DMS79 treated with DMSO at 0.1 percent for 48 hours (cell line): ENCODE data around the gene KCNK13.
"Not testable (repeated sequence)": the region's sequence is repeated elsewhere in the genome, so short reads cannot be mapped to it uniquely, and the experiment has no call there.

Experiments used
- DNase-seq: peaks from one replicate; lab custom pipeline; 2025; lab: John Stamatoyannopoulos, UW

The KCNK13 gene

DNA sequence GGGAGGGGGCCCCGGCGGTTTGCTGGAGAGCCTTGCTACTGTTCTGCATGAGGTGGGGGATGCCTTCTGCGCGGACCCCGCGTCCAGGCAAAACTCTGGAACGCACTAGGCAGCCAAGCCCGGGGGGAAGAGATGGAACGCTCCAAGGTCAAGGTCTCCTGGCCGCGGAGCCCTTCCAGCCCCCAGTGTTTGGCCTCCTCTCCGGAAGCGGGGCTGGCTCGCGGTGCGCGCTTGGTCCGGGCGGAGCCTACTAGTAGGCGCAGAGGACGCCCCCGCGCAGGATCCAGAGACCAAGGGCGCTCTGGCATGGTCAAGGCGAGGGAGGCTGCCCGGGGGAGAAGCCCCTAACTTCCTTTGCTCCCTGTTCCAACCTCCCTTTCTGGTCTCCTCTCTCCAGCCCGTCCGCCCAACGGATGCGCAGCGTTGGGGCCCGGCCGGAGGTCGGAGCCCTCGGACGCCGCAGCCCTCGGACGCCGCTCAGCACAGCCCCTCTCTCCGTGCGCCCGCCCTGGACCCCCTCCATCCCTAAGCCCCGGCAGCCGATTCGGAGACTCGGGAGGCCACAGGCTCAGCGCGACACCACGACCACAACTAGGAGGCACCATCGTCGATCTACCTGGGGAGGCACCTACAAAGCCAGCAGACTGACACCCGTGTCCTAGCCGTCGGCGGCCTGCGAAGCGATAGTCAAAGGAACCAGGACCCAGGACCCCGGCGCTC, 669 bp upstream of the KCNK13 start:
- peak; percentile 13 for DNase-seq

DNA sequence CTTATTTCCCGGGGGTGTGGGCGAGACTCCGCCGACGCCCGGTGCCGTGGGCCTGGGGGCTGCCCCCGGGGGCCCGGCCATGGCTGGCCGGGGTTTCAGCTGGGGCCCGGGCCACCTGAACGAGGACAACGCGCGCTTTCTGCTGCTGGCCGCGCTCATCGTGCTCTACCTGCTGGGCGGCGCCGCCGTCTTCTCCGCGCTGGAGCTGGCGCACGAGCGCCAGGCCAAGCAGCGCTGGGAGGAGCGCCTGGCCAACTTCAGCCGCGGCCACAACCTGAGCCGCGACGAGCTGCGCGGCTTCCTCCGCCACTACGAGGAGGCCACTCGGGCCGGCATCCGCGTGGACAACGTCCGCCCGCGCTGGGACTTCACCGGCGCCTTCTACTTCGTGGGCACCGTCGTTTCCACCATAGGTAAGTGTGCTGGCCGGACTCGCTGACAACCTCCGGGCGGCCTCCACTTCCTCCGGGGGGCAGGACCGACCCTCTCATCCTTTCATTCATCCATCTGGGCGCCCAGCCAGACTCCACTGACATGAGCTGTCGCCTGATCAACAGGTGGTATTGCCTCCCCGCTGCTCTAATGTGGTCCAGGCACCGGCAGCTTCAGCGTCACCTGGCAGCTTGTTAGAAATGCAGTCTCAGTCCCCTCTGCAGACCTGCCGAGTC, 467 bp downstream of the KCNK13 start:
- peak; percentile 57 for DNase-seq

DNA sequence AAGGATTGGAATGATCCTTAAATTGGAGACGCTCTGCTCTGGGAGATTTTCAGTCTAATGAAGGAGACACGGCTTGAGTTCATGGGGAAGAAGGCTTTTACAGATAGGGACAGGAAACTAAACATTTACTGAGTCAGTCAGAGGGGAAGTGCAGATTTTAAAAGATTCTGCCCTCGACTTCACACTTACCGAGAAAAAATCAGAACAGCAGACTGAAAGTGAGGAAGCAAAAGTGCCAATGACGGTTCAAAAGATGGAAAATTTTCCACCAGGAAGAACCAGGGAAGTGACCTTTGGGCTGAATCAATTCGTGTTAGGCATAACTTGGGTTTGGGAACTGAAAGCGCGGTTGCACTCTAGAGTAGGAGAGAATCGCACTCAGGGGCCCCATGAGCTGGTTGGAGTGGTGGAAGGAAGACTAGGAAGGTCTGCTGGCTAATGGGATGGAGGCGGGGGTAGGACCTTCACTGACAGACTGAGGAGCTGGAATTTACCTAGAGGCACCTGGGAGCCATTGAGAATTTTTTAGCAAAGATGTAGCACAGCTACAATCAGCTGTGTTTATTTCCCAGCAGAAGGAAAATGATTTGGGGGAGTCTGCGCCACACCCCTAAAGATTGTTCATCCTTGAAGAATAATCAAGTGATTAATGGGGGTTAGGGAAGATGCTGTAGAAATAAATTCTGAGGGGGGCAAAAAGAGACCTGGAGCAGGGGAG, 1.2 kb downstream of the KCNK13 start:
- no peak for DNase-seq

DNA sequence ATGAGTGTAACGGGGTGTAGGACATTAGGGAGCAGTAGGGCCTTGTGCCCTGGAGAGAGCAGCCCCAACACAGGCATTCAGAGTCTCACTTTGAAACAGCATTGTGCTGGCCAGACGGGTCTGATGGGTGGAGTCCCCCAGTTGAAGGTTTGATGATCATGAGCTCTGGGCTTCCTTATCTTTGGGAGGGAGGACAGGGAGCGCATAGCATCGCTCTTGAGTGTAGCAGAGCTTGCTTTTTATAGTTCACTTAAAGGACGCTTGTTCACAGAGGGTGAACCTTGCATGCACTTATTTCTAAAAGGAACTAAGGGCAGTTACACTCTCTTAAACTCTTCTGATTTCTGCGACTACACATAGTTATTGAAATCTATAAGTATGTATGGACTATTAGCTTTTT, 10.6 kb downstream of the KCNK13 start:
- no peak for DNase-seq

DNA sequence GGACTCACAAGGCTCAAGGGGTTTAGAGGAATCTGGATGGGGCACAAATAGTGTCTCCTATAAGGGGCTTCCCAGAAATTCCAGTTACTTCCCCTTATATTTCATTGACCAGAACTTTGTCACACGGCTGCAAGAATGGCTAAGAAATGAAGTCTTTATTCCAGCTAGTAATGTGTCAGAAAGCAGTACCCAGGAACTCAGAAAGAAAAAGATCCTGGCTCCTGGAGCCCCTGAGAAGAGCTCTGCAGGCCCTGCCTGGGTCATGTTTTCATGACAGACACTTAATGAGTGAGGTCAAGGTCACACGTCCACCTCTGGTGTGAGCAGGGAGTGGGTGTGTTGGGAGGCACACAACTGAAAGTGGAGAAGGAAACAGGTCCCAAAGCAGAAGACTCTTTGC, 17.8 kb downstream of the KCNK13 start:
- DNase-seq, result no peak

DNA sequence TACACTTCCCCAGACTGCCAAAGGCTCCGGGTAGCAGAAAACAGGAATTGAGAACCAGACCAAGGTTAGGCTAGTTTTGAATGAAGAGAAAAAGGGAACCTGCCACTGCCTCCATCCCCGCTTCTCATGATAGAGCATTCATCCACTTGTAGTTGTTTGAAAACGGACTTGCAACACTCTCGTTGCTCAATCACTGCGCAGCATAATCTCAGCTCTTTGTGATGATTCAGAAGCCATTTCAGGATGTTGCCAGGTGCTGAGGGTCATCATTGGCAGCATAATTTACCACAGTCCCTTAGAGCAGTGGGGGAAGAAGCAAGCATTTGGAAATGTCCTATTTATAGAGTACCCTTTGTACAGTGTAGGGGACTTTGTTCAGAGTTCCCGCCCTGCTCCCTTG, 25.6 kb downstream of the KCNK13 start:
- no peak for DNase-seq

DNA sequence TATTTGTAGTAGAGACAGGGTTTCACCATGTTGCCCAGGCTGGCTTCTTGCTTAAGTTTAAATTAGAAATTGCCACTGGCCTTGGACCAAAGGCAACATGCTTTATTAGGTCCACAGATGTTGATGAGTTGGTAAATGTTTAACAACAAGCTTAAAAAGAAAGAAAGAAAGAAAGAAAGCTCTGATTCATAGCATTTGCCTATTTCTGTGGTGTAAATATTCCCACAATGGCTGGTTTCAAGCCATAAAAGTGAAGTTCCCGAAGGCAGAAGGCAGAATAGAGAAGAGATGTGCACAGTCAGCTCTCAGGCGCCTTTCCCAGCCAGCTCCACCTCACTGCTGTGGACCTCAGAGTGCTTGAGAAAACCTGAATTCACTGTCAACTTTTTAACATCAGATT, 26.4 kb downstream of the KCNK13 start:
- DNase-seq, result no peak

DNA sequence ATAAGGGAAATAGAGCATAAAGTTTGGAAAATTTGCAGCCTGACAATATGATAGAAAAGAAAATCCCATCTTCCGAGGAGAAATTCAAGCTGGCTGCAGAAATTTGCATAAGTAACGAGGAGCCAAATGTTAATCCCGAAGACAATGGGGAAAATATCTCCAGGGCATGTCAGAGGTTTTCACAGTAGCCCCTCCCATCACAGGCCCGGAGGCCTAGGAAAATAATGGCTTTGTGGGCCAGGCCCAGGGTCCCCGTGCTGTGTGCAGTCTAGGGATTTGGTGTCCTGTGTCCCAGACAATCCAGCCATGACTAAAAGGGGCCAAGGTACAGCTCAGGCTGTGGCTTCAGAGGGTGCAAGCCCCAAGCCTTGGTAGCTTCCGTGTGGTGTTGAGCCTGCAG, 27.7 kb downstream of the KCNK13 start:
- DNase-seq, result not testable (repeated sequence)

DNA sequence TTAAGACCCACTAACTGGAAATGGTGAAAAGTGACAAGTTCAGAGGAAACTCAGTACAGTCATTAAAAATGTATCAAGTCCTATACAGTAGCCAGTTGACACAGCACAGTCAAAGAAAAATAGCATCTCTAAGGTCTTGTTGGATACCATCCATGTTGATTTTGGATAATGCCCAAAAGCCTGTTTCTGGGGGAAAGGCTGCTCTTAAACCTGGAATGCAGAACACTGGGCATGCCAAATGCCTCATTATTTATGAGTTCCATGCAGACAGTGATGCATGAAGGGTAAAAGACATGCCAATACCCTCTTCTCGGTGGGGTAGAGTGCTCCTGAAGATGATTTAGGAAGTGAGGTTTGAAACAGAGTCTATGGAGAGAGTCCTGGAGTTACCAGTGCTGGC, 29.6 kb downstream of the KCNK13 start:
- DNase-seq, result peak; percentile 71

DNA sequence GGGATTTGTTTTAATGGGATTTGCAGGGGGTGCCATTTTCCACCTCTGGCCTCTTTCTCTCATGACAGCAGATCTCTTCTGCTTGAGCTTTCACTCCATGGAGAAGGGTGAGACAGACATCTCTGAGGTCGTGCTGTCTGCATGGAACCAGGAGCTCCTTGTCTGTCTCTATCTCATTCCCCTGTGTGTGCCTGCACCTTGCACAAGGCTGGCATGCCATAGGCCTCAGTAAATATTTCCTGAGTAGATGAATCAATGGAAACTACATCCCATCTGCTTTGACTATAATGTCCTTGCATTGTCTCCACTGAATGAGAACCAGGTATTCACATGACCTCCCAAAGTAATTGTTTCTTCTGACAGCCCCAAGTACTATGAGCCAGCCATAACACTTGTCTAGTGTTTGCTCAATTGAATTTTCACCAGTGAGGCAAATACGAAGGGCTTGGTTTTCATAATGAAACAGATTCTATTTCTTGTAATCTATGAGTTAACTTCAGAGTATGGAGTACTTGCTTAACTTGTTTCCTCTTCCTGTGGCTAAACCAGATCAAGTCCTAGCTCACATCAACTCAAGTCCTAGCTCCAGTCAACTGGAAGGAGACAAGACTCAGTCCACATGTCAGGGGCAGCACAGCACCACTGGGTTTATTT, 32.3 kb downstream of the KCNK13 start:
- DNase-seq, result no peak

DNA sequence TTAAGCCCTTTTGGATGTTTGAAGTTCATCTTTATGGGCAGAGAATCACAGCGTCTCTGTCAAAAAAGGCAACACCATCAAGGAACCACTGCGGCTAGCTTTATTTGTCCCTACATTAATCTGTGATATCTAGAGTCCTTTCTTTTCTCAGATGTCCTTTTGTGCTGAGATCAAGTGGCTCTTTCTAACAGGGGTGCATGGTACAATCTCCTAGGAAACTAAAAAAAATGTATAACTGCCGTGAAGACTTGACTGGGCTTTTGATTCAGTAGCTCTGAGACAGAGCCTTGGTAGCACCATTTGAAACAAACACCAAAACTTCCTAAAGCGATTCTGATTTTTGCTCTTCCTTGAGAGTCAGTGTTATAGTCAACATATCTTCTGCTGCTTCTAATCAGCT, 33.3 kb downstream of the KCNK13 start:
- DNase-seq, result no peak

DNA sequence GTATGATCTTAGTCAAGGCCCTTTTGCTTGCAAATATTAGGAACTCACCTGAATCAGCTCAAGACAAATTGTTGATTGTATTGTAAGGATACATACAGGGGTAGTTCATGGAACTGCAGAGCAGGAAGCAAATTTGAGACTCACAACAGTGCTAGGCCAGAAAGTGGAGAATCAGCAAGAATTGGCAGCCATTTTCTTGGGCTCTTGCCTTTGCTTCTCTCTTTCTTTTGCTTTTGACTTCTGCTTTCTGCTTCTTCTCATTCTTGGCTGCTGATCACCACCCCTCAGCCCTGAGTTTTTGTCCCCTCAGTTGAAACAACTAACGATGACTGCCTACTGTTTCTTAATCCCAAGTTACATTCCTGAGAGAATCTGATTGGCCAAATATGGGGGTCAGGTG, 34.8 kb downstream of the KCNK13 start:
- no peak for DNase-seq

DNA sequence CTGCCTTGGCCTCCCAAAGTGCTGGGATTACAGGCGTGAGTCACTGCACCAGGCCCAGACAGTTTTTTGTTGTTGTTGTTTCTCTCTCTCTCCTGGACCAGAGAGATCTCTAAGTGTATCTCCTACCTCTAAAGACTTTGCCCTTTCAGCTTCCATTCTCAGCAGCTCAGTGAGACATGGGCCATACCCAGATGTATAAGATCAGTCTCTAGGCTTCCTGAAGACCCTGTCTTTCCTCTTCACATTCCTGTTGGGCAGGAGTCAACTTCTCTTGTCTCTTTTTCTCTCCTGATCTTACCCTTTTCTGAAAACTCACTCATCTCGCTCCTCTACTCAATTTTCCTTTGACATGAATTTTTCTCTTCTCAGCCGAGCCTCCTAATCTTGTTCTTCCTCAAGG, 42.0 kb downstream of the KCNK13 start:
- DNase-seq, result no peak

DNA sequence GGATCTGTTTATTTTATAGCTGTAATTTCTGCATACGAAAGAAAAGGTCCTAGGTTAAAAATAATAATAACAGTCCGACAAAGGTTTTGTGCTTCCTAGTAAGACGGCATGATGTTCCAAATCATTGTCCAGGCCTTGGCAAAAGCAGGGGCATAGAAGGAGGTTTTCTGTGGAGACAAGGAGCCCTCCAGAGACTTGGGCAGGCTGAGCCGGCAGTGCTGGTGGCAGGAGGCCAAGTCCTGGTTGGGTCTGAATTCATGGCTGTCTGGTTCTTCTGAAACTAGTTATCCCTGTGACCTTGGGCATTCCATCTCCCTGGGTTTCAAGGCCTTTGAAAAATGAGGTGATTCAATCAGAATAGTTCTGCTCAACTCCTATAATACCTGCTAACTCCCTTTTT, 44.0 kb downstream of the KCNK13 start:
- DNase-seq, result no peak

DNA sequence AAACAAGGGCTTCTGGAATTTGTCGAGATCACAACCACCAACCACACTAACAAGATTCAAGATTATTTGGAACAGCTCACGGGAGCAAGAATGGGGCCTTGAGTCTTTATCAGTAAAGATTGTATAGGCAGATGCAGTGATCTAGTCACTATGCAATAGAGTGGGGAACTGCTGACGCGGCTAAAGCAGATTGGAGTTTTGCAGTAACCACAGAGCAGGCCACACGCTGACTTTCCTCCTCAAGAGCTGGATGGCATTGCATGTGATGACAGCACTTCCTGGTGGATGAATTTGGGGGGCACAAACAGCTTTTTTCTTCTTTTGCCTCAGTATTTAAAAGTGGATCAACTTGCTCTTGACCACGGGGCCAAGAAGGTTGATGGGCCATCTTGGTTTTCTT, 46.0 kb downstream of the KCNK13 start:
- DNase-seq, result no peak

DNA sequence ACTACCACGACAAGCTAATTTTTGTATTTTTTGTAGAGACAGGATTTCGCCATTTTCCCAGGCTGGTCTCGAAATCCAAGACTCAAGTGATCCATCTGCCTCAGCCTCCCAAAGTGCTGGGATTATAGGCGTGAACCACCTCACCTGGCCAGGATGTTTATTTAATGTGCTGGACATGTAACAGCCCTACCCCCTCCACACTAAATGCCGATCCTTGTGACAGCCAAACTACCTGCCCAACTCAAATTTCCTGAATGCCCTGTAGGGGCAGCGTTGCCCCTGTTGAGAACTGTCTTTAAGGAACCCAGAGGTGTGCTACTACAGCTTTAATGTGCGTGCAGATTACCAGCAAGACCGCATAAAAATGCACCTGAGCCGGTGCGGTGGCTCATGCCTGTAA, 48.1 kb downstream of the KCNK13 start:
- no peak for DNase-seq

DNA sequence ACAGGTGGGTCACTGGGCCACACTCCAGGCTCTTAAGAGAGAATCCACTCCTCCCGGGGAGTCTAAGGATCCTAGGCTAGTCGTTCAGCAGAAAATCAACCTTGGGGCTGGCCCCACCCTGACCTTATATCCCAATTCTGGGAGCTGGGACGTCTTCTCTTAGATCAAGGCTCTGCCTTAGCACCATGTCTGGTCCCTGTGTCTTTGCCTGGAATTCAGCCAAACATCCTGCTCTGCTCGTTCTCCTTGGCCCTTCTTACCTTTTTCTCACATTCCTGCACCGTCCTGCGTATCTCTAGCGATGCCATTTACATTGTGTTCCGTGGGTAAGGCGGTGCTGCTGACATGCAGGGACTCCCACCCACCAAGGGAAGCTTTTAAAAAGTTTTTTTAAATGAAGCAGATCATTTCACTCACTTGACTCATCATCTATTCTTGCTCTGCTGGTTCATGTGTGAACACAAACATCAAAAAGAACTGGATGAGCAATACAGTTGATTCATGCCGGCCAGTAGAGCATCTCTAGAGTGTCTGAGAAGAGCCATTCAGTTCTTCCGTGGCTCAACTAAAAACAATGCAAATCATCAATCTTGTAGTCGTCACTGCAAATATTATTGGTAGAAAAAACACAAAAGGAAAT, 50.2 kb downstream of the KCNK13 start:
- no peak for DNase-seq

DNA sequence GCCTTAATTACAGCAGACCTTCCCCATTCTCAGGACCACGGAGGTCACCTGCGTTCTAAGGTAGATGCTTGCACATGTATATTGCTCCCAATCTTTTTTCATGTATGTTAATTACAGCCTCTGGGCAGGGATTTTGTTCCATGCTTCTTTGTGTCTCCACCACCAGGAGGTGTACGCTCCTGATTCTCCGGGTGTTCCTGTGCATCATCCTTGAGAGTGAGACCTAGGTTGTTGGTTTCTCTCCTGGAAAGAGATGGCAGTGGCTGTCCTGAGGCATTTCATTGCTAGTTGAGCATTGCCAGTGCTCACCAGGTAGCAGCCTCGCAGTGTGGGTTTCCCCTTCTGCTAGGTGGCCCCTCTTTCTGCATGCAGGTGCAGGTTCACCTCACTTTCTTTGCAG, 52.8 kb downstream of the KCNK13 start:
- no peak for DNase-seq

DNA sequence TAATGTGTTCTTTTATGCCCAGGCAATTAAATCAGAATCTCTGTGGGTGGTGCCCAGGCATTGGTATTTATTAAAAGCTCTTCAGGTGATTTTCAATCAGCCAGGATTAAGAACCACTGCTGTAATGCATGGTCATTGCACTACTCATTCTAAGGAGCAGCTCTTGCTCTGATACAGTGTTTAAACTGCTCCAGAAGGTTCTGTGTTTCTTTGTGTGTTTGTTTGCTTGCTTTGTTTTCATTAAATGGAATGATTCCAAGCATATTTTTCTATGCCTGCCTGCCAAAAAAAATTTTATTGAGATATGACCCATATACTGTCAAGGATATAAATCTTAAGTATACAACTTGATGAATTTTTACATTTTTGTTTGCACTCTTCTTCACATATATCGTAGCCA, 54.0 kb downstream of the KCNK13 start:
- no peak for DNase-seq

DNA sequence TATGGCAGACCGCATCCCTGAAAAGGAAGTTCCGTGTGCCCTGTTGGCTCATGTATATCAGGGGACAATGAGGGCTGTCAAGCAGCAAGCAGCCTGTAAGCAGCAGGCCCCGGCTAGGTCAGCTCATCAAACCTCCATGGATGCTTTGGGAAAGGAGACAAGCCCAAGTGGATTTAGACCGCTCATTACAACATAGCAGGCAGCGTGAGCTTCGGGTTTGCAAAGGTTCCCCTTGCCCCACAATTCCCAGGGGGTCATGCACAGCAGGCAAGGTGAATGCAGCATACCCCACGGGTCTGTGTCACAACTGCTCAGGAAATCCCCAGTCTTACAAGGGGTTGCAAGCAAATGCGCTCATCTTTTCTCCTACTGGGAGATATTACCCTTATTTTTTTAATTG, 54.6 kb downstream of the KCNK13 start:
- DNase-seq, result no peak

DNA sequence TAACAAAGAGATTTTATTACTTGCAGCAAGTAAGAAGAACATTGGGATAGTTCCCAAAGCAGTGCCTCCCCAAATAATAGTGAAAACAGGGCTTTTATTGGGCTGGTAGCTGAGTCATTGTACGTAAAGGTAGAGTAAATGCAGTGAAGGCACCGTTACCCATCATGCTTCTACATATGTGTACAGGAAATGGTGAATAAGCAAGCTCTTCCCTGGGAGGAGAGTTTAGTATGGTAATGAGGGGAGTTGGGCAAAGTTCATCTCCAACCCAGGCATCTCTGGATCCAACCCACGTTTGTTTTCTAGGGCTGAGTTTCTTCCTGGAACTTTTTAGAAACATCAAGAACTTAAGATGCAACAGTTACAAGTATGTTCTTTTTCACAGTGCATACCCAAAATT, 56.2 kb downstream of the KCNK13 start:
- no peak for DNase-seq

DNA sequence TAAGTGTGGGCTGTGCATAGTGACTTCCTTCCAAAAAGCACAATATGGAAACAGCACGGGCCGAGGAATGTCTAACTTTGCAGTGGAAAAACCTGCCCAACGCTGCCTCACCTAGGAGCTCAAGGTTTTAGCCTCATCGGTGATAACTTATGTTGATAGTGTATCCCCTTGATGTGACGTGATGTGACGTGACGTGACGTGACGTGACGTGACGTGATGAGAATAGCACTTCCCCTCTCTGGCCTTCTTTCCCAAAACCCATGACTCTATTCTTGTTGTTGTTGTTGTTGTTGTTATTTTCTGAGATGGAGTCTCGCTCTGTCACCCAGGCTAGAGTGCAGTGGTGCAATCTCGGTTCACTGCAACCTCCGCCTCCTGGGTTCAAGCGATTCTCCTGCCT, 64.5 kb downstream of the KCNK13 start:
- no peak for DNase-seq
